ENCODE measurements around the gene SNX9.

DNA sequence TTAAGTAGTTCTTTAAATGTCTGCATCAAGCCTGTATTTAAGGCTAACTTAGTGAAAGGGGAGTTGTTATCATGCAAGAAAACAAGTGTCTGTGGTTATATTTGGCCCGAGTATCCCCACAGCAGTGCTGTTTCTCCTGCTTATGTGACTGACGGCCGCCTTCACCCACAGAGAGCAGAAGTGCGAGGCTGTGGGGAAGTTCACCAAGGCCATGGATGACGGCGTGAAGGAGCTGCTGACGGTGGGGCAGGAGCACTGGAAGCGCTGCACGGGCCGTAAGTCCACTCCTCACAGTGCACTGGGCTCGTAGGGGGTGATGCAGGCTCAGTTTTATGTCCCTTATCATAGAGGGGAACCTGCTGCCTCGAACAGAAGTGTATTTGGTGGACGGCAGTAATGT is 105.4 kb downstream of the SNX9 start:
- no peak for TF ChIP-seq SP2 (IDR thresholded peaks at IDR 0.05; ENCODE audit: low read length)
- TF ChIP-seq EZH2 (IDR thresholded peaks at IDR 0.05; ENCODE audit: low read depth, low read length, severe bottlenecking) = no peak
- no peak for TF ChIP-seq POLR2A (IDR thresholded peaks at IDR 0.05; ENCODE audit: control extremely low read depth in 1 of 2, low read depth in 2 of 2, low read length in 2 of 2)
- TF ChIP-seq CTCF (IDR thresholded peaks at IDR 0.05; ENCODE audit: control extremely low read depth in 1 of 3, insufficient read depth in 1 of 3, low read depth in 1 of 3, low read length in 3 of 3) = no peak
- TF ChIP-seq RAD21 (IDR thresholded peaks at IDR 0.05 in 1 of 2, conservative IDR thresholded peaks at IDR 0.05 in 1 of 2; ENCODE audit: low read depth in 2 of 2, low read length in 2 of 2) = no peak
- TF ChIP-seq POLR2AphosphoS5 (IDR thresholded peaks at IDR 0.05; ENCODE audit: low read depth, low read length) = no peak

All from H1 (cell line).